ENCODE data around the gene TYR.

- TF ChIP-seq, protein P1, sequence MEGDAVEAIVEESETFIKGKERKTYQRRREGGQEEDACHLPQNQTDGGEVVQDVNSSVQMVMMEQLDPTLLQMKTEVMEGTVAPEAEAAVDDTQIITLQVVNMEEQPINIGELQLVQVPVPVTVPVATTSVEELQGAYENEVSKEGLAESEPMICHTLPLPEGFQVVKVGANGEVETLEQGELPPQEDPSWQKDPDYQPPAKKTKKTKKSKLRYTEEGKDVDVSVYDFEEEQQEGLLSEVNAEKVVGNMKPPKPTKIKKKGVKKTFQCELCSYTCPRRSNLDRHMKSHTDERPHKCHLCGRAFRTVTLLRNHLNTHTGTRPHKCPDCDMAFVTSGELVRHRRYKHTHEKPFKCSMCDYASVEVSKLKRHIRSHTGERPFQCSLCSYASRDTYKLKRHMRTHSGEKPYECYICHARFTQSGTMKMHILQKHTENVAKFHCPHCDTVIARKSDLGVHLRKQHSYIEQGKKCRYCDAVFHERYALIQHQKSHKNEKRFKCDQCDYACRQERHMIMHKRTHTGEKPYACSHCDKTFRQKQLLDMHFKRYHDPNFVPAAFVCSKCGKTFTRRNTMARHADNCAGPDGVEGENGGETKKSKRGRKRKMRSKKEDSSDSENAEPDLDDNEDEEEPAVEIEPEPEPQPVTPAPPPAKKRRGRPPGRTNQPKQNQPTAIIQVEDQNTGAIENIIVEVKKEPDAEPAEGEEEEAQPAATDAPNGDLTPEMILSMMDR (conservative IDR thresholded peaks at IDR 0.05): no peak
- no peak for TF ChIP-seq ZFX (IDR thresholded peaks at IDR 0.05)
Observed at GRCh38 chr11:89163686-89164085, 14.0 kb upstream of the TYR start.

Data from C4-2B (cell line).